OCI-LY7 (cell line): ENCODE results near the gene SPHKAP.

Experiments
- EZH2phosphoT487 ChIP-seq: fragments of 200-600 bp; sonication (generic); IDR thresholded peaks from 2 replicates; pipeline ENCODE4 v1.6.1; 2018; ENCODE audit warnings: low read depth, borderline replicate concordance, mild to moderate bottlenecking, mixed run types, antibody characterized with exemption, low read length, moderate library complexity, mixed read lengths
- TF ChIP-seq, protein P1 (sequence below): fragments of 200-600 bp; sonication (generic); conservative IDR thresholded peaks from 2 replicates; pipeline ENCODE4 v1.5.1; 2014; ENCODE audit warnings: mild to moderate bottlenecking, antibody characterized with exemption, low read length, moderate library complexity, mixed read lengths

DNA sequence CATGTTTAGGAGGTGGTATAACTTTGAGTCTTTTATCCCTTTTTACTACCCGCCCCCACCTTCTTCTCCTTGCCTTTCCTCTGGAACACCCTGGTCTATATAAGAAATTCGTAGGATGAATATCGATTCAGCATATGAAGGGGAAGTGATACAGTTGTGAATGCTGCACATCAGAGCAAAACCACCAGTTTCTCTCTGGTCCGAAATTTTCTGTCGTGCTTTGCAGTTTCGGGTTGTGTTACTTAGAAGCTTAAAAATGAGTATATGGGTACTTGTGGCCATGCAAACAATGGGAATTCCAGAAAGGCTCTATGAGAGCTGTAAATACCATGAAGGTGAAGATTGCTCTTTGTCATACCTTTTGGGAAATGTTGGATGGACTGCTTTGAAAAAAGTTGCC lies 249.5 kb downstream of the SPHKAP start:
- TF ChIP-seq, protein P1, sequence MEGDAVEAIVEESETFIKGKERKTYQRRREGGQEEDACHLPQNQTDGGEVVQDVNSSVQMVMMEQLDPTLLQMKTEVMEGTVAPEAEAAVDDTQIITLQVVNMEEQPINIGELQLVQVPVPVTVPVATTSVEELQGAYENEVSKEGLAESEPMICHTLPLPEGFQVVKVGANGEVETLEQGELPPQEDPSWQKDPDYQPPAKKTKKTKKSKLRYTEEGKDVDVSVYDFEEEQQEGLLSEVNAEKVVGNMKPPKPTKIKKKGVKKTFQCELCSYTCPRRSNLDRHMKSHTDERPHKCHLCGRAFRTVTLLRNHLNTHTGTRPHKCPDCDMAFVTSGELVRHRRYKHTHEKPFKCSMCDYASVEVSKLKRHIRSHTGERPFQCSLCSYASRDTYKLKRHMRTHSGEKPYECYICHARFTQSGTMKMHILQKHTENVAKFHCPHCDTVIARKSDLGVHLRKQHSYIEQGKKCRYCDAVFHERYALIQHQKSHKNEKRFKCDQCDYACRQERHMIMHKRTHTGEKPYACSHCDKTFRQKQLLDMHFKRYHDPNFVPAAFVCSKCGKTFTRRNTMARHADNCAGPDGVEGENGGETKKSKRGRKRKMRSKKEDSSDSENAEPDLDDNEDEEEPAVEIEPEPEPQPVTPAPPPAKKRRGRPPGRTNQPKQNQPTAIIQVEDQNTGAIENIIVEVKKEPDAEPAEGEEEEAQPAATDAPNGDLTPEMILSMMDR, result no peak
- no peak for TF ChIP-seq EZH2phosphoT487
